Spinal cord (tissue), 10 donors: ENCODE data around the gene ERBB4. TPM values are rescaled to one million over a fixed set of nuclear protein-coding genes. Genes with fewer than 3 reads are reported as not detected.

Source experiments
- DNase-seq, 6 donors: peaks; one replicate each; pipeline versions ENCODE4 v3.0.0 to v3.0.0-alpha.2; 2013 to 2015; ENCODE audit warnings: low spot score in 6 of 6, low read depth in 4 of 6
- H3K27ac ChIP-seq: one replicate; pipeline ENCODE4 v1.5.1; 2013; ENCODE audit warnings: low read depth, low read length, control low read depth
- H3K27me3 ChIP-seq: one replicate; pipeline ENCODE4 v1.6.1; 2013; ENCODE audit warnings: low read length; ENCODE audit not compliant: control insufficient read depth, insufficient read depth
- H3K36me3 ChIP-seq: one replicate; pipeline ENCODE4 v1.6.1; 2013; ENCODE audit warnings: low read length; ENCODE audit not compliant: control insufficient read depth, insufficient read depth
- H3K4me1 ChIP-seq: one replicate; pipeline ENCODE4 v1.6.1; 2013; ENCODE audit warnings: low read length; ENCODE audit not compliant: control insufficient read depth, insufficient read depth
- H3K4me3 ChIP-seq: one replicate; pipeline ENCODE4 v1.5.1; 2013; ENCODE audit warnings: low read depth, low read length, control low read depth
- H3K9me3 ChIP-seq: one replicate; pipeline ENCODE4 v1.6.1; 2013; ENCODE audit warnings: low read length; ENCODE audit not compliant: control insufficient read depth, insufficient read depth
- WGBS: methylation state at CpG from one replicate; pipeline ENCODE4 v1.1.5; 2013; ENCODE audit warnings: missing lambda C conversion rate; ENCODE audit not compliant: insufficient coverage; 5-methylcytosine and 5-hydroxymethylcytosine counted together
- polyA plus RNA-seq, 2 donors: library from polyadenylated mRNA; unstranded; fragments of 120-200 nt; gene quantifications; one replicate each; pipeline ENCODE4 v1.2.1, GENCODE V29; 2013; ENCODE audit not compliant: insufficient read length in 2 of 2
- total RNA-seq, 2 donors: library from RNA; depleted of rRNA in 1 of 2; stranded (reverse); fragments of 120-200 nt in 1 of 2; fragments of >200 nt in 1 of 2; gene quantifications; one replicate each; pipeline versions ENCODE4 v1.2.3 to v1.2.4, GENCODE V29; 2013 to 2014
- donor health status: healthy.

ERBB4 gene
- total and polyA plus RNA-seq, 4 donors: 14.4 to 41.7 (median 20.8) TPM

DNA sequence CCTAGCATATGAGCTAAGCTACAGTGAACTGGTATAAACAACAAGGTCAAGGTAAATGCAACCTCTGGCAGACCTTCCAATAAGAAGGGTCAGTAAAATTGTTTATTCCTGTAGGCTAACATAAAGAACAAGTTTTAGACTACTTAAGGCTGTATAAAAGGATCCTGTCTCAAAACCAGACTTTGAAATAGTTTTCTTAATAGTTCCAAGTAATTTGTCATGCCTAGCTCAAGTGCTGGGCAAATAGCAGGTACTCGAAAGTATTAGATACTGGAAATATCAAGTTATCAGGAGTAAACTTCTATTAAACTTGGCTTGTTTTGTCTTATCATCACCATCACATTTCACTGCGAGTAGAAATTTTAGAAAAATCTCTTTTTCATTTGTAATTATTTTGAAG lies 1087.0 kb downstream of the ERBB4 start:
- Histone ChIP-seq H3K4me1 (peaks cover 3% of the 10 kb centered on the region), H3K4me3 (no peak overlapping the region), H3K9me3 (no peaks in the 10 kb centered on the region), H3K36me3 (no peaks in the 10 kb centered on the region), H3K27ac (no peak overlapping the region), H3K27me3 (no peaks in the 10 kb centered on the region)
- DNase-seq: no peak
- WGBS: no CpG with 5 or more reads among the region's 2 CpGs

DNA sequence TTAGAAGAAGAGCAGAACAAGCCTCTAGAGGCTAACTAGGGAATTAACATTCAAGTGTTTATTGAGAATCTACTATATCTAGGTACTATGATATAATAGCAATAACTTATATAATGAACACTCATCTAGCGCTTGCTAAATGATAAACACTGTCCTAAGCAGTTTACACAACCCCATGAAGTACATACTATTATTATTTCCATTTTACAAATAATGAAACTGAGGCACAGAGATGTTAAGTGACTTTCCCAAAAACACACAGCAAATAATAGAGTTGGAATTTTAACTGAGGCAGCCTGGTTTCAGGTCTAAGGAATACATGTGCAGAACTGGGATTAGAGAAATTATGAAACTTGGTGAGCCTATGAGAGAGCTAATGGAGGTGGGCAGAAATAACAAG lies 1088.8 kb downstream of the ERBB4 start:
- WGBS: no CpG with 5 or more reads among the region's 1 CpG

DNA sequence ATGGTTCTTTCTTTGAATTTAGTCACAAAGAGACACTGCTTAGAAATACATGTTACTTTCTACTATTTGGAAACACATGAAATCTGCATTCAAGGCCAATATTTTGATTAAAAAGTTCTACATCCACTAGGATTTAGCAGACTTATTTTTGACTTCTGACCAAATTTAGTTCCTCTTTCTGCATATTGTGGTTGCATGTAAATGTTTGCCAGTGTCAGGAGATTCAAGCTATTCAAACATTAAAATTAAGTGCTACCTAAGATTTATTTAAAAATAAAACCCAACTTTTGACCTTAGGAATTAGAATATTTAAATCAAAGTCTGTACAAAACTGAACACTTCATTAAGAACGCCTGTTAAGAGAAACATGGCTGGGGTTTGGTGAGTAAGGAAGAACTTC lies 1091.1 kb downstream of the ERBB4 start:
- no CpG with 5 or more reads among the region's 1 CpG for WGBS
- H3K4me1 ChIP-seq: no peaks in the 10 kb centered on the region
- no peak overlapping the region for H3K4me3 ChIP-seq
- no peaks in the 10 kb centered on the region for H3K9me3 ChIP-seq
- no peaks in the 10 kb centered on the region for H3K27me3 ChIP-seq
- no peaks in the 10 kb centered on the region for H3K36me3 ChIP-seq
- H3K27ac ChIP-seq: no peak overlapping the region
- no peak for DNase-seq

More for the DNA sequence above, 1088.8 kb downstream of the ERBB4 start:
- Histone ChIP-seq H3K4me3 (no peak overlapping the region), H3K4me1 (peaks cover 3% of the 10 kb centered on the region), H3K27me3 (no peaks in the 10 kb centered on the region), H3K27ac (no peak overlapping the region), H3K36me3 (no peaks in the 10 kb centered on the region), H3K9me3 (no peaks in the 10 kb centered on the region)
- DNase-seq: no peak

DNA sequence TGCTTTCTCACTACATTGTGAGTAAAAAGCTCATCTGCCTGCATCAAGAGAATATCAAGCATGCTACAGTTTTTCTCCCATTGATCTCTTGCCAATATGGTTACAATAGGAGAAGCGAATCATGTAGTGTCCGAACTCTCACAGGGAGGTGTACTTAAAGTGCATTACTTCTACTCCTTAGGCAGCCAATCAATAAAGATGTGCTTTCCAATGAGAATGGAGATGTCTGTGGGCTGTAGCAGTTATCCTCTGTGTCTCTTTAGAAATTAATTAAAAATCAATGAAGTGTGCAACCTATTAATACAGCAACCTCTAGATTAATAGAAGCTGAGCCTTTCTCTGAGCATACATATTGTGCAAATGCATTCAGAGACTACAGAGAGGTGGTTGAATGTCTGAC lies 1098.5 kb downstream of the ERBB4 start:
- Histone ChIP-seq H3K4me3 (no peak overlapping the region), H3K4me1 (no peaks in the 10 kb centered on the region), H3K27me3 (no peaks in the 10 kb centered on the region), H3K27ac (no peak overlapping the region), H3K36me3 (no peaks in the 10 kb centered on the region), H3K9me3 (no peaks in the 10 kb centered on the region)
- peak in 1 of 6 donors; percentile 63 for DNase-seq
- WGBS: no CpG with 5 or more reads among the region's 2 CpGs

DNA sequence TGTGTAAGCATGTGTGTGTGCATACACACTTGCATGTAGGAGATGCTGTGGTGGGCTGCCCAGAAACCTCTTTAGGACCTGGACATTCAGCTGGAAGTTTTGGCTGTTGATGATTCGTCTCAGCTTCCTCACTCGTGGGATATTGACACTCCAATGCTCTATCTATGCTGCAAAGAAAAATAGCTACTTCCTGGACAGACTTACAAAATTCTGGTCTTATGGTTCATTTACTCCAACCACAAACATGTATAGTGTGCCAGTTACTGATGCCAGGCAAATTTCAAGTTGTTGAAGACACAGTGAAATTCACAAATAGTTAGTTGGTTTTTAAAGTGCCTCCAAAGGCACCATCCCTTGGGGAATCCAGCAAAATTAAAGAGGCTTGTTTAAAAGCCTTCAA lies 1099.6 kb downstream of the ERBB4 start:
- 33% methylated on average over 1 of the region's 2 CpGs for WGBS

DNA sequence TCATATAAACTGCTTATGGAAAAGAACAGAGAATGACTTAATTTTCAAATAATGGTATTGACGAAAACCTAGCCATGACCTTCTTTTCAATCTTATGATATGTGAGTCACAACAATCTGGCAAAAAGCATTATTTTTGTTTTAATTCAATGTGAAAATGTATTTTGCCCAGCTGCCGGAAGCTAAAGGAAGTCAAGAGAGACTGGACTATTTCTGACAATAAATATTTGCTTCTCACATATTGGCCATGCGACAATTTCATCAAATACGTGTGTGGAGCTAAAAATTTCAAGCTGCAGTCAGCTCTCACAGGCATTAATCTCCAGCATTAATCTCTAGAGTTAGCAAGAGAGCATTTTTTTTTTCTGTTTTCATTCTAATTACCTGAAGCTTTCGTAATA lies 1101.2 kb downstream of the ERBB4 start:
- H3K4me1 ChIP-seq: no peaks in the 10 kb centered on the region
- no peaks in the 10 kb centered on the region for H3K27me3 ChIP-seq
- no peaks in the 10 kb centered on the region for H3K9me3 ChIP-seq
- no peak overlapping the region for H3K4me3 ChIP-seq
- DNase-seq: peak in 1 of 6 donors; percentile 13
- WGBS: 80% methylated on average over 2 of the region's 5 CpGs
- H3K27ac ChIP-seq: no peak overlapping the region
- H3K36me3 ChIP-seq: no peaks in the 10 kb centered on the region

More for the DNA sequence above, 1099.6 kb downstream of the ERBB4 start:
- H3K36me3 ChIP-seq: no peaks in the 10 kb centered on the region
- no peaks in the 10 kb centered on the region for H3K4me1 ChIP-seq
- no peaks in the 10 kb centered on the region for H3K27me3 ChIP-seq
- H3K9me3 ChIP-seq: no peaks in the 10 kb centered on the region
- H3K4me3 ChIP-seq: no peak overlapping the region
- no peak overlapping the region for H3K27ac ChIP-seq
- DNase-seq: no peak

DNA sequence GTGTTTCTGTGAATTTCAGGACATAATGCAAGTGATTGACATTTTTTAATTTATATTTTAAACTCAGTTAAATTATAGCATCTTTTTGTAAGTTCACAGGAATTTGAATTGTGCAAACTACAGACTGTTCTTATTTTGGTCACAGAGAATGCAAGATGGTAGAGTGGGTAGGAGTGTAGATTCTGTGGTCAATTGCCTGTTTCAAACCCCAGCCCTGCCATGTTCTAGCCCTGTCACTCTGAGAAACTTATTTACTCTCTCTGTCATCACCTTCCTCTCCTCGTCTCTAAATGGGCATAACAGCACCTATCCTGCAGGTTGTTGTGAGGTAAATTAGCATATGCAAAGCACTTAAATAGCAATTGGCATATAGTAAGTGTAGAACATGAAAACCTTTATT lies 1102.4 kb downstream of the ERBB4 start:
- H3K4me1 ChIP-seq: no peaks in the 10 kb centered on the region
- H3K4me3 ChIP-seq: no peak overlapping the region
- DNase-seq: no peak
- H3K27me3 ChIP-seq: no peaks in the 10 kb centered on the region
- H3K9me3 ChIP-seq: no peaks in the 10 kb centered on the region
- WGBS: no CpG with 5 or more reads among the region's 1 CpG
- H3K36me3 ChIP-seq: no peaks in the 10 kb centered on the region
- H3K27ac ChIP-seq: no peak overlapping the region

DNA sequence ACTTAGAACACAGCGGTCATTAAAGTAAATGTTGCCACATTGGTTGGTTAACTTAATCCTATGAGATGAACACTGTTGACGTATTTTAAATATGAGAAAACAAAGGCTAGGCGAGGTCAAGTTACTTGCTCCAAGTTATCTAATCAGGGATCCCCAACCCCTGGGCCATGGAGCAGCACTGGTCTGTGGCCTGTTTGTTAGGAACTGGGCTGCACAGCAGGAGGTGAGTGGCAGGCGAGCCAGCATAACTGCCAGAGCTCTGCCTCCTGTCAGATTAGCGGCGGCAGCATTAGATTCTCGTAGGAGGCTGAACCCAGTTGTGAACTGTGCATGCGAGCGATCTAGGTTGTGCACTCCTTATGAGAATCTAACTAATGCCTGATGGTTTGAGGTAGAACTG lies 1103.3 kb downstream of the ERBB4 start:
- Histone ChIP-seq H3K27ac (no peak overlapping the region), H3K4me3 (no peak overlapping the region), H3K4me1 (no peaks in the 10 kb centered on the region), H3K36me3 (no peaks in the 10 kb centered on the region), H3K27me3 (no peaks in the 10 kb centered on the region), H3K9me3 (no peaks in the 10 kb centered on the region)
- WGBS: 69% methylated on average over 2 of the region's 9 CpGs
- DNase-seq: no peak

DNA sequence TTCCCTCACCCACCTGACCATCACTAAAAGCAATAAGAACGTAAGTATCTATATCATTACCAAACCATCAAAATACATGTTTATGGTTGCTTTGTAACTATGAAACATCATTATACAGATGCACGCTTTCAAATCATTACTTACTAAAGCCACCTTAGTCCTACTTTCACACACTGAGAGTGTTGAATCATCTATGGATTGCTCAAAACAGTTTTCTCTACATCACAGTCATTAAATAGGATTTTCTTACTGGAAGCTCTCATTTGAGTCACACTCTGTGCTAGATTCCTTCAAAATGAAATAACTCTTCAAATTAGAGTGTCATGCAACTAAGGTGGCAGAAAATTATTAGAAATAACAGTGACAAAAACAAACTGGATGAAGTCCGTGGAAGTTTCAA lies 1103.8 kb downstream of the ERBB4 start:
- H3K4me1 ChIP-seq: no peaks in the 10 kb centered on the region
- H3K36me3 ChIP-seq: no peaks in the 10 kb centered on the region
- H3K27ac ChIP-seq: no peak overlapping the region
- WGBS: 100% methylated on average over 1 of the region's 3 CpGs
- H3K27me3 ChIP-seq: no peaks in the 10 kb centered on the region
- no peaks in the 10 kb centered on the region for H3K9me3 ChIP-seq
- no peak overlapping the region for H3K4me3 ChIP-seq
- DNase-seq: no peak

DNA sequence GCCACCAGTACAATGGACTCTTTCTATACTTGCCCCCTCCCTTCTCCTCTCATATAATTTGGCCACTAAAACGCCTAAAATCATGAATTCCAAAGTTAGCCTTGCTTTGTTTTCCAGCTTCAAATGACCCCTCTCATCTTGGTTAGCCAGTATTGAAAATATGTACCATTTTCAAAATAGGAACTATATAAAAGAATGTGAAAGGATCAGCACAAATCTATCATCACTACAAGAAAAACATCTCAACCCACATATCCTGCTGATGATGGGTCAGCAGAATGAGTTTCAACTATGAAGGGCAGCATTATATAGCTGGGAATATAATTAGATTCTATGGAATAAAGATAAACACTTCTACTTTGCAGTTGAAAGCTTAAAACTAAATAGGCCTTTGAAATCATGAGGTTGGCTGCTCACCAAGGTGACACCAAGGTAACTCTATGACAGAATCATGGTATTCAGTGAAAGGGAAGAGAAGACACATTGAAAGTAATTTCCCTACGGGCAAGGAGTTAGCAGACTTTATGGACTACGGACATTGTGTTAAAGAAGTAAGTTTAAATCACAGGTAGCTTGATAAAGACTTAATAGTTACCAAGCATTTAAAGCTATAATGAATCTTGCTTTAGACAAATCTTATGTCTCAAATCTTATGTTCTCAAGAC lies 1109.2 kb downstream of the ERBB4 start:
- Histone ChIP-seq H3K9me3 (no peaks in the 10 kb centered on the region), H3K27me3 (no peaks in the 10 kb centered on the region), H3K36me3 (no peaks in the 10 kb centered on the region), H3K4me1 (no peaks in the 10 kb centered on the region), H3K4me3 (no peak overlapping the region), H3K27ac (peak overlapping the region; percentile 45)
- WGBS: no CpG with 5 or more reads among the region's 3 CpGs
- DNase-seq: peak; percentile 26 to 71 (median 50)
